Activated T-helper 2 cell treated with anti-CD3 and anti-CD28 coated beads, Interferon-gamma antibody, Interleukin-2, Interleukin-4, amounts not matched to agents 10 μg/mL and 5 μg/mL and 100 μg/mL, durations not matched to agents 14 hours and 24 hours and 36 hours (primary cell): ENCODE data around the gene CNOT6. TPM values are rescaled to one million over a fixed set of nuclear protein-coding genes. Genes with fewer than 3 reads are reported as not detected.

Experiments used
- DNase-seq: peaks from one replicate; pipeline ENCODE4 v3.0.0; 2021; ENCODE audit warnings: low spot score
- H3K27ac Mint-ChIP-seq: one replicate; pipeline ENCODE4 v1.8.0; 2021; ENCODE audit warnings: mixed read lengths
- H3K27me3 Mint-ChIP-seq: one replicate; pipeline ENCODE4 v1.8.0; 2021; ENCODE audit warnings: low read depth, mixed read lengths
- H3K36me3 Mint-ChIP-seq: one replicate; pipeline ENCODE4 v1.8.0; 2021; ENCODE audit warnings: low read depth, mixed read lengths
- H3K4me1 Mint-ChIP-seq: one replicate; pipeline ENCODE4 v1.8.0; 2021; ENCODE audit warnings: low read depth, mixed read lengths
- H3K4me3 Mint-ChIP-seq: one replicate; pipeline ENCODE4 v1.8.0; 2021; ENCODE audit warnings: low read depth, mild to moderate bottlenecking, moderate library complexity, mixed read lengths
- H3K9me3 Mint-ChIP-seq: one replicate; pipeline ENCODE4 v1.8.0; 2021; ENCODE audit warnings: mixed read lengths
- intact Hi-C: fragments of 100-400 bp; cut with micrococcal nuclease; formaldehyde crosslinking; loops from one replicate; pipeline ENCODE4 v1.15.1; 2023
- total RNA-seq: library from RNA; stranded (reverse); gene quantifications from 2 replicates; pipeline ENCODE4 v1.2.3, GENCODE V29; 2022

CNOT6 gene
- total RNA-seq, 1 donor from 2014 or later, result 48.9 TPM

DNA sequence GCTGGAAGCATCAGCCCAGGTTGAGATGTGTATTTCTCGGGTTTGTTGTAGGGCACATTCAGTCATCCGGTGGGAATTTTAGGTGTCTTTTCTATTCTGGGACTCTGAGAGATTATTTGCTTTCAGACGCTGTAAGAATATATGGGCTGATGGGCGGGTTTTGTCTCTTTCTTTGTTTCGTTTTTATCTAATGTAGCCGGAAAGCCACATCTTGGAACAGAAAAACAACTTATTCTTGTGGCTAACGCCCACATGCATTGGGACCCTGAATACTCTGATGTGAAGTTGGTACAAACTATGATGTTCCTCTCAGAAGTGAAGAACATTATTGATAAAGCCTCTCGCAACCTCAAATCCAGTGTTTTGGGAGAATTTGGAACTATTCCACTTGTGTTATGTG lies 74.7 kb downstream of the CNOT6 start:
- Mint-ChIP-seq H3K27ac (no peak overlapping the region), H3K27me3 (no peaks in the 10 kb centered on the region), H3K4me1 (peaks cover 5% of the 10 kb centered on the region), H3K4me3 (no peak overlapping the region), H3K9me3 (no peaks in the 10 kb centered on the region), H3K36me3 (peaks cover 72% of the 10 kb centered on the region)
- no peak for DNase-seq
- intact Hi-C loops, result no loop called here

DNA sequence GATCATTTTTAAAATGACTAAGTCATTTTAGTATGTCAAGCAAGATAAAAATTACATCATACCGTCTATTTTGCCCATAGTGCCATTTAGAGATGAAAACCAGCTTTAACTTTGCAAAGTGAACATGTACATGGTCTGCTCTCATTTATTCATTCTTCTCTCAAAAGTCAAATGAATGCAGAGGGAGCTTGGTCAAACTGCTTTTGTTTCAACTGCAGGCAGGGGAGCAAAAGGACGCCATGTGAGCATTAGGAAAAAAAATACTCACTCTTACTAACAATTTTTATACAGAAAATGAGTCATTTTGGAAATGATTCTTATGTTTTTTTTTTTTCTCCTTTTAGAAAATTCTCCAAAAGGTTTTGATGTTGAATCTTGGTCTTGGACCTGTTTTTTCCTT lies 81.4 kb downstream of the CNOT6 start:
- Mint-ChIP-seq H3K9me3 (no peaks in the 10 kb centered on the region), H3K4me1 (peaks cover 6% of the 10 kb centered on the region), H3K27ac (no peak overlapping the region), H3K4me3 (no peak overlapping the region), H3K27me3 (no peaks in the 10 kb centered on the region), H3K36me3 (peaks cover 58% of the 10 kb centered on the region)
- no peak for DNase-seq
- intact Hi-C loops, result no loop called here

DNA sequence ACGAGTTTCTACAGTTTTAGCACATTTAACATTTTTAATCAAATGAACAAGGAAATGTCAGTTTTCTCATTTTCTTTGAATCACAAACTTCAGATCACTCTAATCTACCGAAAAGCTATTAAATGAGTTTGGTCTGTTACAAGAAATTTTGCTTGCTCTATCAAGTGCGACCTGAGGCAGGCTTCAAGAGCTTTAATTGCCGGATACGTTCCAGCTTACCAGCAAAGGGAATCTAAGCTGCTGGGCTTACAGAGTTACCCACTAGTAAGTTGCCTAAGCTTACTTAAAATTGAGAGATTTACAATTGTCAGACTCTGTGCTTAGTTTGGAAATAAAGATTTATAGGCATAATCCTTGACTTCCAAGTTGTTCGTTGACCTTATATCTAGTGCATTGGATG lies 86.5 kb downstream of the CNOT6 start:
- intact Hi-C loops, result no loop called here
- Mint-ChIP-seq H3K4me1 (peaks cover 3% of the 10 kb centered on the region), H3K9me3 (no peaks in the 10 kb centered on the region), H3K27ac (no peak overlapping the region), H3K27me3 (peaks cover 8% of the 10 kb centered on the region), H3K4me3 (no peak overlapping the region), H3K36me3 (peaks cover 22% of the 10 kb centered on the region)
- DNase-seq, result no peak

DNA sequence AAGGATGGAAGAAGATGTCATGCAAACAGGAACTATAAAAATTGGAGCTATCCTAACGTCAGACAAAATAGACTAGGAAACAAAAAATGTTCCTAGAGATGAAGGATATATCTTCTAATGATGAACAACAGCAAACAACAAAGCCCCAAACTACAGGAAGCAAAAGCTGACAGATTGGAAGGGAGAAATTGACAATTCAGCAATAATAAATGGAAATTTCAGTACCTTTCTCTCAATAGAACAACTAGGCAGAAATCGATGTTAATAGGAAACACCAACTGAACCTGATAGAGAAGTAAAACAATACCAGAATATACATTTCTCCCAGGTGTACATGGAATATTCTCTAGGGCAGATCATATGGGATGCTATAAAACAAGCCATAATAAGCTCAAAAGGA lies 89.6 kb downstream of the CNOT6 start:
- Mint-ChIP-seq H3K27ac (no peak overlapping the region), H3K4me3 (no peak overlapping the region), H3K4me1 (no peaks in the 10 kb centered on the region), H3K27me3 (peaks cover 26% of the 10 kb centered on the region), H3K36me3 (no peaks in the 10 kb centered on the region), H3K9me3 (no peaks in the 10 kb centered on the region)
- intact Hi-C loops, result no loop called here
- DNase-seq, result no peak

DNA sequence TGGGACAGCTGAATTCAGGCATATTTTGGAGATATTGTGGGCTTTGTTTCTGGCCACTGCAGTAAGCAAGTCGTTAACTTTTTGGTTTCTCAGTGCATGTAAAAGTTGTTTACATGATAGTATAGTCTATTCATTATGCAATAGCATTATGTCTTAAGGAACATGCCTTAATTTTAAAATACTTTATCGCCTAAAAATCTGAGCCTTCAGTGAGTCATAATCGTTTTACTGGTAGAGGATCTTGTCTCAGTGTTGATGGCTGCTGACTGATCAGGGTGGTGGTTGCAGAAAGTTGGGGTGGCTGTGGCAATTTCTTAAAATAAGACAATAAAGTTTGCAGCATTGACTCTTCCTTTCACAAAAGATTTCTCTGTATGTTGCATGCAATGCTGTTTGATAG lies 92.0 kb downstream of the CNOT6 start:
- H3K27ac Mint-ChIP-seq, result no peak overlapping the region

DNA sequence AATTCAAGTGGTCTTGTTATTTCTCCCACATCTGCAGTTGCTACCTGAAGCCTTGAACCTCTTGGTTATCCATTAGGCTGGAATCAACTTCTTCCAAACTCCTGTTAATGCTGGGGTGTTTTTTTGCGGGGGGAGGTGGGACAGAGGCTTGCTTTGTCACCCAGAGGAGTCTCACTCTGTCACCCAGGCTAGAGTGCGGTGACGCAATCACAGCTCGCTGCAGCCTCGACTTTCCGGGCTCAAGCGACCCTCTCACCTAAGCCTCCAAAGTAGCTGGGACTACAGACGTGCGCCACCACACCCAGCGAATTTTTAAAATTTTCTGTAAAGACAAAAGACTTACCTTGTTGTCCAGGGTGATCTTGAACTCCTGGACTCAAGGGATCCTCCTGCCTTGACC lies 92.7 kb downstream of the CNOT6 start:
- Mint-ChIP-seq H3K27me3 (peaks cover 38% of the 10 kb centered on the region), H3K36me3 (no peaks in the 10 kb centered on the region), H3K4me1 (no peaks in the 10 kb centered on the region), H3K4me3 (no peak overlapping the region), H3K27ac (no peak overlapping the region), H3K9me3 (no peaks in the 10 kb centered on the region)
- DNase-seq, result no peak
- intact Hi-C loops, result no loop called here

More for the DNA sequence above, 92.0 kb downstream of the CNOT6 start:
- no peaks in the 10 kb centered on the region for H3K9me3 Mint-ChIP-seq
- no peaks in the 10 kb centered on the region for H3K4me1 Mint-ChIP-seq
- H3K4me3 Mint-ChIP-seq, result no peak overlapping the region
- H3K36me3 Mint-ChIP-seq, result no peaks in the 10 kb centered on the region
- no peak for DNase-seq
- H3K27me3 Mint-ChIP-seq, result peaks cover 38% of the 10 kb centered on the region
- intact Hi-C loops, result no loop called here

DNA sequence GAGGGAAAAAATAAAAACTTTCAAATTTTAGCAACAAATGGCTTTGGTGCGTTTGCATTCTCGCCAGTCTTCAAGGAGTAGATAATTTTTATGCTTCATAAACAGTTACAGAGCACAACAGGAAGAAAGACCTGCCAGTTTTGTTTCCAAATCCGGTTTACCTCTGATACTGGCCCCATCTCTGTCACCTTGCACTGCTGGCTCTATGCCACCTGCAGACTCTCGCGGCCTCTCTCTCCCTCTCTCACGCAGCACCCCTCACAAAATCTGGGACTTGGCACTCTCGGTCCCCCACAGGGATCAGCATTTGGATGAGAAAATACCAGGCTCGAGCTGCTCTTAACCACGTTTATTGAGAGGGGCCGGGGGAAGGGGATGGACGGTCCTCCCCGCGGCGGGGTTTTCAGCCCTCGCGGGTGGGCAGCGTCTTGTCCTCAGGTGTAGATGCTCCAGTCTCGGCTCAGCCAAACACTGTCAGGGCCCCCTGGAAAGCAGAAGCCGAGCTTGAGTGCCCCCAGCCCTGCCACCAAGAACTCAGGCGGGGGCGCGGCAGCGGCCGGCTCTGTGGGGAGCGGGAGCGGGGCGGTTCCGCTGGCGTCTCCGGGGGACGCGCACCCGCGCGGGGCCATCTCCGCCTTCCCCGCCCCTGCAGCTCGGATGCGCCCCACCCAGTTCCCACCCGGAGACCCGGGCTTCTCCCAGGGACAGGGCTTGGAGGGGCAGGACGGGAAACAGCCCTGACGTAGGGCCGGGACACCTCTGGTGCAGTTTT lies 95.8 kb downstream of the CNOT6 start:
- Mint-ChIP-seq H3K4me3 (no peak overlapping the region), H3K27ac (no peak overlapping the region), H3K27me3 (peaks cover 49% of the 10 kb centered on the region), H3K4me1 (no peaks in the 10 kb centered on the region), H3K9me3 (no peaks in the 10 kb centered on the region), H3K36me3 (no peaks in the 10 kb centered on the region)
- intact Hi-C loops, result no loop called here
- no peak for DNase-seq

DNA sequence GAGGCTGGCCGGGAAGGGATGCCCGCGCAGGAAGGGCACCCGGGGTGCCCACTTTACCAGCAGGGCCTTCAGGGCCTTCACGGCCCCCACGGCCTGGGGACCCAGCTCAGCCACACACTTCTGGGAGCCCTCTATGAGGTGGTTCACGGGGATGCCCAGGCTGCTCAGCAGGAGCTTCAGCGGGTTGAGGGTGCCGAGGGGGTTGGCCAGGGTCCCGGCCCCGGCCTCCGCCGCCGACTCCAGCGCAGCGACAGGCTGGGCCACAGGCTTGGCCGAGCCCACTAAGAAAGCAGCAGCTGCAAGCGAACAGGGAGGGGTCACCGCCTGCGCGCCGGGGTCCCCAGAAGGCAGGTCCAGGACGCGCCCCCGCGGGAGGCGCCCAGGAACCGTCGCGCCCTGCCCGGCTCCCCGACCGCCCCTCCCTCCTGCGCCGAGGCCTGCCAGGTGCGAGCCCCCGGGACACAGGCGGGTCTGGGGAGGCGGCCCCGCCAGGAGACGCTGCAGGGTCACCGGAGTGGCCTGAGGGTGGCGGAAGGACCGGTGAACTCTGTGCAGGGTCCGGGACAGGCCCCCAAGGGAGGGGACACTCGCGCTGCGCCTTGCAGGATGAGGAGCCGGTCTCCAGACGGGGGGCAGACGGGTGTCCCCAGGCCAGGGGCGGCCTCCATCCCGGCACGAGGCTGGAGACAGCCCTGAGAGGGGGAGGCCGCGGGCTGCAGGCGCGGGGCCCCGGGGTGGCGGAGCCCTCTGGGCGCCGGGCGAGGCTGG lies 96.5 kb downstream of the CNOT6 start:
- no peak overlapping the region for H3K27ac Mint-ChIP-seq

DNA sequence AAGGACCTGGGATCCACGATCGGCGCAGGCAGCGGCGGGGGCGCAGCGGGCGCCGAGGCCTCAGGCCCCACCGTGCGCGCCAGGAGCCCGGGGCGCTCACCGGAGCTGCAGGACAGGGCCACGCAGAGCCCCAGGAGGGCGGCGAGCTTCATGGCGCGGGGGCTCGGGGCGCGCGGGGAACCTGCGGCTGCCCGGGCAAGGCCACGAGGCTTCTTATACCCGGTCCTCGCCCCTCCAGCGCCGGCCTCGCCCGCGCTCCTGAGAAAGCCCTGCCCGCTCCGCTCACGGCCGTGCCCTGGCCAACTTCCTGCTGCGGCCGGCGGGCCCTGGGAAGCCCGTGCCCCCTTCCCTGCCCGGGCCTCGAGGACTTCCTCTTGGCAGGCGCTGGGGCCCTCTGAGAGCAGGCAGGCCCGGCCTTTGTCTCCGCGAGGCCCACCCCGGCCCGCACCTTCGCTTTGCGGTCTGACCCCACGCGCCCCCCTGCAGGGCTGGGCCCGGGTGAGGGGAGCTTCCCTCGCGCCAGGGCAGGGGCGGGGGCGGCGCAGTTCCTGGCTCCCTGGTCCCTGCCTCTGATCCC lies 97.2 kb downstream of the CNOT6 start, which contains the start of gene SCGB3A1:
SCGB3A1 (minus strand) TSS at position 189 of the 577 bp plus-strand sequence; CDS start at position 152, 37 bp downstream.
- DNase-seq, result no peak
- intact Hi-C loops, result no loop called here
- H3K27ac Mint-ChIP-seq, result no peak within 1 kb of the TSS
- no peaks in the 10 kb centered on the region for H3K4me1 Mint-ChIP-seq
- peaks cover 41% of the 10 kb centered on the region for H3K27me3 Mint-ChIP-seq
- H3K9me3 Mint-ChIP-seq, result no peaks in the 10 kb centered on the region
- no peaks in the 10 kb centered on the region for H3K36me3 Mint-ChIP-seq
- no peak within 1 kb of the TSS for H3K4me3 Mint-ChIP-seq

More for the DNA sequence above, 96.5 kb downstream of the CNOT6 start:
- no peak for DNase-seq
- H3K4me1 Mint-ChIP-seq, result no peaks in the 10 kb centered on the region
- intact Hi-C loops, result no loop called here
- no peak overlapping the region for H3K4me3 Mint-ChIP-seq
- H3K27me3 Mint-ChIP-seq, result peaks cover 48% of the 10 kb centered on the region
- no peaks in the 10 kb centered on the region for H3K9me3 Mint-ChIP-seq
- H3K36me3 Mint-ChIP-seq, result no peaks in the 10 kb centered on the region

DNA sequence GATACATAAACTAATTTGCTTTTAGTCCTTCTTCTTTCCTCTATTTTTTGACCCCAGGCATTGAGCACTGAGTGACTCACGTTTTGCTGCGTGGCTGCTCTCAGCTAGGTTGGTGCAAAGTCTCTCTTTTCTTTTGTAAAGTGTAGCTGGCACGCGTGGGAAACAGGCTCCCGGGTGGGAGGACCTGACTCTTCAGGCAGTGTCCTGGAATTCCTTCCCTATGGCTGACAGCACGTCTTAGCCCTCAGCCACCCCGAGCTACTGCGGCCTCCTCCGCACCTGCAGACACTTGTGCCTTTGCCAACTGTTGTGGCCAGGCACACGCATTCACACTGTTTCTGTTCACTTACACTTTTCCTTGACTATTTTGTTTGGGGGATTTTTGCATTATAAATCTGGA lies 98.0 kb downstream of the CNOT6 start:
- intact Hi-C loops, result no loop called here
- no peak for DNase-seq
- no peaks in the 10 kb centered on the region for H3K4me1 Mint-ChIP-seq
- H3K27ac Mint-ChIP-seq, result no peak overlapping the region
- H3K9me3 Mint-ChIP-seq, result no peaks in the 10 kb centered on the region
- no peak overlapping the region for H3K4me3 Mint-ChIP-seq
- H3K36me3 Mint-ChIP-seq, result no peaks in the 10 kb centered on the region
- H3K27me3 Mint-ChIP-seq, result peaks cover 40% of the 10 kb centered on the region

DNA sequence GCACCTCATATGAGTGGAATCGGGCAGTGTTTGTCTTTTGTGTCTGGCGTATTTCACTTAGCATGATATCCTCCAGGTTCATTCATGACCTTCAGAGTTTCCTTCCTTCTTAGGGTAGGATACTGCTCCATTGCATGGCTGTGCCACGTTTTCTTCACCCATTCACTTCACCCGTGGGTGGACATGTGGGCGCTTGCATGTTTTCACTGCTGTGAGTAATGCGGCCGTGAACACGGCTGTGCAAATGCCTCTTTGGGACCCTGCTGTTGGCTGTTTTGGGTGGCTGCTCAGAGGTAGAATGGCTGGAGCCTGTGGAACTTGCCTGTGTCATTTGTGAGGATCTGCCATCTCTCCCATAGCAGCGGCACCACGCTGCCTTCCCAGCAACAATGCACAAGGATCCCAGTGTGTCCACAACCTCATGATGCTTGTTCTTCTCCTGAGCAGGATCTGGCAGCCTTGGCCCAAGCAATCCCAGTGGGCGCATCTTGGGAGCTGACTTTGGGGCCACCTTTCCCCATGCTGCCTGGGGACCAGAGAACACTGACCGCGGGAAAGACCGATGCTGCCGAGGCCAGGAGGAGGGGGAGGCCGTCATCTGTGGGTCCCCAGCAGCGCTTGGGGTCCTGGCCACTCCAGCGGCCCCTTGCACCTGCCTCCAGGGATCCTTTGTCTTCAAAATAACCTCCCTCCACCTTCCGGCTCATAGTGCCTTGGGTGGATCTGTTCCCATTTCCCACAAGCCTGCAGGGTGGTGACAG lies 99.4 kb downstream of the CNOT6 start:
- DNase-seq, result no peak
- Mint-ChIP-seq H3K27me3 (peaks cover 31% of the 10 kb centered on the region), H3K9me3 (no peaks in the 10 kb centered on the region), H3K36me3 (no peaks in the 10 kb centered on the region), H3K4me3 (no peak overlapping the region), H3K4me1 (no peaks in the 10 kb centered on the region), H3K27ac (no peak overlapping the region)
- intact Hi-C loops, result no loop called here

DNA sequence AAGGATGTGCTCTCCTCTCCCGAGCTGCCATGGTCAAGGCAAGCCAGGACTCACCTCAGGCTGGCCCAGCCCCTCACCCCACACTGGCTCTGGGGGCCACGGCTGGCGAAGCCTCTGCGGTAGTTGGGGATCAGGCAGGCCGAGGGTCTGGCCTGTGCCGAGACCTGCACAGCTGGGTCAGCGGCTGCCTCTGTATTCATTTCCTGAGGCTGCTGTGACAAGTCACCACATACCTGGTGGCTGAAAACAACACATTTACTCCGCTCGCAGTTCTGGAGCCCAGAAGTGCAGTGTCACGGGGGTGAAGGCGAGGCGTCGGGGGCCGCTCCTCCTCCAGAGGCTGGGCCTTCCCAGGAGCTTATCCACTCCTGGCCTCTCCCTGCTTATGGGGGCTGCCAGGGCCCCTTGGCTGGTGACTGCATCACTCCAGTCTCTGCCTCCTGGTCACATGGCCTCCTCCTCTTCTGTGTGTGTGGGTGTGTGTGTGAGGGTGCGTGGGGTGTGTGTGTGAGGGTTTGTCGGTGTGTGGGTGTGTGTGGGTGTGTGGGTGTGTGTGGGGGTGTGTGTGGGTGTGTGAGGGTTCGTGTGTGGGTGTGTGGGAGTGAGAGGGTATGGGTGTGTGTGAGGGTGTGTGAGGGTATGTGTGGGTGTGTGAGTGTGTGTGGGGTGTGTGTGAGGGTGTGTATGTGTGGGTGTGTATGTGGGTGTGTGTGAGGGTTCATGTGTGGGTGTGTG lies 100.3 kb downstream of the CNOT6 start:
- H3K27me3 Mint-ChIP-seq, result peaks cover 24% of the 10 kb centered on the region
- H3K4me1 Mint-ChIP-seq, result no peaks in the 10 kb centered on the region
- no peaks in the 10 kb centered on the region for H3K36me3 Mint-ChIP-seq
- intact Hi-C loops, result no loop called here
- H3K27ac Mint-ChIP-seq, result no peak overlapping the region
- no peak for DNase-seq
- no peak overlapping the region for H3K4me3 Mint-ChIP-seq
- H3K9me3 Mint-ChIP-seq, result no peaks in the 10 kb centered on the region
